Gastroesophageal sphincter (tissue), 3 donors: ENCODE data around the gene SHISA7.

ENCODE experiments used
- EP300 ChIP-seq: sonication (generic); formaldehyde crosslinking; IDR thresholded peaks from one replicate; pipeline ENCODE4 v1.6.1; 2017; ENCODE audit warnings: antibody characterized with exemption, mild to moderate bottlenecking
- TF ChIP-seq, protein P1 (sequence below), 4 experiments: fragments of 200-600 bp in 2 of 4; fragments of 450-650 bp in 2 of 4; sonication (generic) in 1 of 4; IDR thresholded peaks; one replicate each; pipeline ENCODE4 v1.5.1; 2017 to 2019; ENCODE audit warnings: antibody characterized with exemption in 4 of 4, mild to moderate bottlenecking in 2 of 4, moderate library complexity in 2 of 4

DNA sequence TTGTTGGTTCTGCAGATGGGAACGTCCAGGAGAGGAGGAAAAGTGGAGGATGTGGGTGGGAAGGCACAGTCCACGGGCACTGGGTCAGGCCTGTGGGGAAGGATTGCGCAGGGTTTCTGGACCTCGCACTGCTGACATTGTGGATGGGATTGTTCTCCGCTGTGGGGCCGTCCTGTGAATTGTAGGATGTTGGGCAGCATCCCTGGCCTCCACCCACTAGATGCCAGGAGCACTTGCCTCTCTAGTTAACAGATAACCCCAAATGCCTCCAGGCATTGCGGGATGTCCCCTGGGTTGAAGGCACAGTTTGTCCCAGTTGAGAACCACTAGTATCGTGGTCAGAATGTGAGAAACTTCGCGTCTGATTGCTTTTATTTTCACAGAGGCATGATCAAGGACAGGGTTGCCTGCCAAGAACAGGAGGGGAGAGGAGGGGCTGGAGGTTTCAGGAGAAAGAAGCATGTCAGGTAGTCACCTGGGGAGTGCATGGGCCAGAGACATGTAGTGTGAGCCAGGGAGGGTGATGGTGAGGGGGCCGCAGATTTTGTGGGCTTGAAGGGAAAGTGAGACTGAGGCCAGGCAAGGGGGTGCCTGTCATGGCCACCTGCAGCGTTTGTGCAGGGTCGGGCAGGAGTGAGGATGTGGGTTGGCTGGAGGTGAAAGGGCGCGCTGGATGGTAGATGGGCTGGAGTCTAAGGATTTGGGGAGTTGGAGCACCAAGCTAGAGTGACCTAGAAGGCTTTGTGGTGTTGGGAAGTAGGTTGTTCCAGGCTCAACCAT, 36.5 kb upstream of the SHISA7 start:
- TF ChIP-seq, protein P1, sequence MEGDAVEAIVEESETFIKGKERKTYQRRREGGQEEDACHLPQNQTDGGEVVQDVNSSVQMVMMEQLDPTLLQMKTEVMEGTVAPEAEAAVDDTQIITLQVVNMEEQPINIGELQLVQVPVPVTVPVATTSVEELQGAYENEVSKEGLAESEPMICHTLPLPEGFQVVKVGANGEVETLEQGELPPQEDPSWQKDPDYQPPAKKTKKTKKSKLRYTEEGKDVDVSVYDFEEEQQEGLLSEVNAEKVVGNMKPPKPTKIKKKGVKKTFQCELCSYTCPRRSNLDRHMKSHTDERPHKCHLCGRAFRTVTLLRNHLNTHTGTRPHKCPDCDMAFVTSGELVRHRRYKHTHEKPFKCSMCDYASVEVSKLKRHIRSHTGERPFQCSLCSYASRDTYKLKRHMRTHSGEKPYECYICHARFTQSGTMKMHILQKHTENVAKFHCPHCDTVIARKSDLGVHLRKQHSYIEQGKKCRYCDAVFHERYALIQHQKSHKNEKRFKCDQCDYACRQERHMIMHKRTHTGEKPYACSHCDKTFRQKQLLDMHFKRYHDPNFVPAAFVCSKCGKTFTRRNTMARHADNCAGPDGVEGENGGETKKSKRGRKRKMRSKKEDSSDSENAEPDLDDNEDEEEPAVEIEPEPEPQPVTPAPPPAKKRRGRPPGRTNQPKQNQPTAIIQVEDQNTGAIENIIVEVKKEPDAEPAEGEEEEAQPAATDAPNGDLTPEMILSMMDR (IDR thresholded peaks at IDR 0.05): no peak
- no peak for TF ChIP-seq EP300
